Endothelial cell (in vitro differentiated cells): Measurements from ENCODE around the gene STXBP5L. TPM values are rescaled to one million over a fixed set of nuclear protein-coding genes. Genes with fewer than 3 reads are reported as not detected.
"Not testable (repeated sequence)": the region's sequence is repeated elsewhere in the genome, so short reads cannot be mapped to it uniquely, and the experiment has no call there.

Source experiments
- DNase-seq: peaks from one replicate; pipeline ENCODE4 v3.0.0; 2021; ENCODE audit warnings: low spot score
- H3K27ac Mint-ChIP-seq: one replicate; pipeline ENCODE4 v1.8.0; 2021; ENCODE audit warnings: mixed read lengths, inconsistent platforms; ENCODE audit not compliant: unreplicated experiment
- H3K27me3 Mint-ChIP-seq: one replicate; pipeline ENCODE4 v1.8.0; 2021; ENCODE audit warnings: mild to moderate bottlenecking, moderate library complexity, mixed read lengths, inconsistent platforms; ENCODE audit not compliant: unreplicated experiment
- H3K36me3 Mint-ChIP-seq: one replicate; pipeline ENCODE4 v1.8.0; 2021; ENCODE audit warnings: mild to moderate bottlenecking, low read depth, mixed read lengths, inconsistent platforms; ENCODE audit not compliant: unreplicated experiment
- H3K4me1 Mint-ChIP-seq: one replicate; pipeline ENCODE4 v1.8.0; 2021; ENCODE audit warnings: mild to moderate bottlenecking, mixed read lengths, inconsistent platforms; ENCODE audit not compliant: unreplicated experiment
- H3K4me3 Mint-ChIP-seq: one replicate; pipeline ENCODE4 v1.8.0; 2021; ENCODE audit warnings: mild to moderate bottlenecking, mixed read lengths, inconsistent platforms; ENCODE audit not compliant: unreplicated experiment
- H3K9me3 Mint-ChIP-seq: one replicate; pipeline ENCODE4 v1.8.0; 2021; ENCODE audit warnings: mixed read lengths, inconsistent platforms; ENCODE audit not compliant: unreplicated experiment
- CTCF ChIP-seq: fragments of 200-600 bp; sonication (generic); IDR thresholded peaks from one replicate; pipeline ENCODE4 v1.5.0; 2021; ENCODE audit warnings: antibody characterized with exemption; ENCODE audit not compliant: unreplicated experiment
- total RNA-seq: library from RNA; stranded (reverse); fragmentation: NEBNext Ultra II Directional; extraction: Animal tissue kit (Norgen Biotek cat#: 25700); gene quantifications from one replicate; pipeline ENCODE4 v1.2.1, GENCODE V29; 2021; ENCODE audit not compliant: unreplicated experiment

The STXBP5L gene
- total RNA-seq, 1 donor from 2014 or later, result 14.6 TPM

GRCh38 chr3:121431726-121432517 is 523.9 kb downstream of the STXBP5L start:
- H3K27me3 Mint-ChIP-seq, result no peaks in the 10 kb centered on the region

GRCh38 chr3:121436074-121436473 is 528.1 kb downstream of the STXBP5L start:
- Mint-ChIP-seq H3K27ac (no peak overlapping the region), H3K4me3 (no peak overlapping the region), H3K27me3 (no peaks in the 10 kb centered on the region), H3K36me3 (no peaks in the 10 kb centered on the region), H3K4me1 (peaks cover 2% of the 10 kb centered on the region), H3K9me3 (no peaks in the 10 kb centered on the region)
- no peak for DNase-seq
- TF ChIP-seq CTCF, result no peak

More at GRCh38 chr3:121431726-121432517, 523.9 kb downstream of the STXBP5L start:
- DNase-seq, result no peak
- Mint-ChIP-seq H3K9me3 (no peaks in the 10 kb centered on the region), H3K4me1 (peaks cover 2% of the 10 kb centered on the region), H3K36me3 (peaks cover 4% of the 10 kb centered on the region), H3K27ac (no peak overlapping the region), H3K4me3 (no peak overlapping the region)
- TF ChIP-seq CTCF, result no peak

- no peaks in the 10 kb centered on the region for H3K36me3 Mint-ChIP-seq
- H3K9me3 Mint-ChIP-seq, result no peaks in the 10 kb centered on the region
- TF ChIP-seq CTCF, result no peak
- H3K4me3 Mint-ChIP-seq, result no peak overlapping the region
- peaks cover 2% of the 10 kb centered on the region for H3K4me1 Mint-ChIP-seq
- no peak overlapping the region for H3K27ac Mint-ChIP-seq
- no peak for DNase-seq
- no peaks in the 10 kb centered on the region for H3K27me3 Mint-ChIP-seq
Measured at GRCh38 chr3:121436641-121437040, 528.6 kb downstream of the STXBP5L start.

GRCh38 chr3:121443456-121443855 is 535.5 kb downstream of the STXBP5L start:
- Mint-ChIP-seq H3K4me3 (no peak overlapping the region), H3K27me3 (no peaks in the 10 kb centered on the region), H3K36me3 (no peaks in the 10 kb centered on the region), H3K27ac (no peak overlapping the region), H3K4me1 (no peaks in the 10 kb centered on the region), H3K9me3 (no peaks in the 10 kb centered on the region)
- no peak for TF ChIP-seq CTCF
- no peak for DNase-seq

- peaks cover 13% of the 10 kb centered on the region for H3K36me3 Mint-ChIP-seq
Measured at GRCh38 chr3:121451752-121452151, 543.7 kb downstream of the STXBP5L start.

More at GRCh38 chr3:121451752-121452151, 543.7 kb downstream of the STXBP5L start:
- H3K27me3 Mint-ChIP-seq, DNase-seq, H3K4me3 Mint-ChIP-seq, H3K27ac Mint-ChIP-seq, H3K9me3 Mint-ChIP-seq, H3K4me1 Mint-ChIP-seq: not testable (repeated sequence)
